ENCODE data around the gene NET1.

DNA sequence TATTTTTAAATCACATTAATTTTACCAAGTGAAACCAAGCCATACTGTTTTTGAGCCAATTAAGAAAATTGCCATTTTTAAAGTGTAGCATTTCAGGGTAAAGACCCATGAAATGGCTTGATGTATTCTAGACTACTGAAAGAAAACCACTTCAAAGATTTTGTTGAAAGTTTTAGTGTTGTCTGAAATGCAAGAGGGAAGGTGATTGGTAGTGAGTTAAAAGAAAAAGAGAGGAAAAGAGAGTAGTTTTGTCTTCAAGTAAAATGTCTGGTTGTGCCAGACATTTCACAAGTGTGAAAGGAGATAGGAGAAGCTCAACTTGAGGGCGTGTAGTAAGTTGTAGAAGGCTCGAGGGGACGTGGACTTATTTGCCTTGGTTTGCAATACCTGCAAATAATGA, 45.4 kb downstream of the NET1 start:
- TF ChIP-seq POLR2A (IDR thresholded peaks at IDR 0.05; ENCODE audit: low read length) = no peak
- no peak for TF ChIP-seq GATA1 (IDR thresholded peaks at IDR 0.05; ENCODE audit: low read depth, low read length)
